Measurements from ENCODE around the gene REEP6.
A peak's percentile ranks its signal among the peaks of the same experiment; 100 is the strongest.

Gene REEP6

GRCh38 chr19:1491114-1491848 is at the start of gene REEP6:
Gene REEP6 (plus strand): TSS chr19:1491181. CDS start chr19:1491270, 89 bp downstream.
- no peak for DNase-seq (ENCODE audit: extremely low read depth, low read depth)
- TF ChIP-seq, protein P1, sequence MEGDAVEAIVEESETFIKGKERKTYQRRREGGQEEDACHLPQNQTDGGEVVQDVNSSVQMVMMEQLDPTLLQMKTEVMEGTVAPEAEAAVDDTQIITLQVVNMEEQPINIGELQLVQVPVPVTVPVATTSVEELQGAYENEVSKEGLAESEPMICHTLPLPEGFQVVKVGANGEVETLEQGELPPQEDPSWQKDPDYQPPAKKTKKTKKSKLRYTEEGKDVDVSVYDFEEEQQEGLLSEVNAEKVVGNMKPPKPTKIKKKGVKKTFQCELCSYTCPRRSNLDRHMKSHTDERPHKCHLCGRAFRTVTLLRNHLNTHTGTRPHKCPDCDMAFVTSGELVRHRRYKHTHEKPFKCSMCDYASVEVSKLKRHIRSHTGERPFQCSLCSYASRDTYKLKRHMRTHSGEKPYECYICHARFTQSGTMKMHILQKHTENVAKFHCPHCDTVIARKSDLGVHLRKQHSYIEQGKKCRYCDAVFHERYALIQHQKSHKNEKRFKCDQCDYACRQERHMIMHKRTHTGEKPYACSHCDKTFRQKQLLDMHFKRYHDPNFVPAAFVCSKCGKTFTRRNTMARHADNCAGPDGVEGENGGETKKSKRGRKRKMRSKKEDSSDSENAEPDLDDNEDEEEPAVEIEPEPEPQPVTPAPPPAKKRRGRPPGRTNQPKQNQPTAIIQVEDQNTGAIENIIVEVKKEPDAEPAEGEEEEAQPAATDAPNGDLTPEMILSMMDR (IDR thresholded peaks at IDR 0.05; ENCODE audit: low read depth, low read length): no peak

GRCh38 chr19:1441677-1442438 is 49.1 kb upstream of the REEP6 start:
- TF ChIP-seq, protein P1 (IDR thresholded peaks at IDR 0.05; ENCODE audit: low read depth, low read length): no peak
- DNase-seq (ENCODE audit: extremely low read depth, low read depth): no peak

DNA sequence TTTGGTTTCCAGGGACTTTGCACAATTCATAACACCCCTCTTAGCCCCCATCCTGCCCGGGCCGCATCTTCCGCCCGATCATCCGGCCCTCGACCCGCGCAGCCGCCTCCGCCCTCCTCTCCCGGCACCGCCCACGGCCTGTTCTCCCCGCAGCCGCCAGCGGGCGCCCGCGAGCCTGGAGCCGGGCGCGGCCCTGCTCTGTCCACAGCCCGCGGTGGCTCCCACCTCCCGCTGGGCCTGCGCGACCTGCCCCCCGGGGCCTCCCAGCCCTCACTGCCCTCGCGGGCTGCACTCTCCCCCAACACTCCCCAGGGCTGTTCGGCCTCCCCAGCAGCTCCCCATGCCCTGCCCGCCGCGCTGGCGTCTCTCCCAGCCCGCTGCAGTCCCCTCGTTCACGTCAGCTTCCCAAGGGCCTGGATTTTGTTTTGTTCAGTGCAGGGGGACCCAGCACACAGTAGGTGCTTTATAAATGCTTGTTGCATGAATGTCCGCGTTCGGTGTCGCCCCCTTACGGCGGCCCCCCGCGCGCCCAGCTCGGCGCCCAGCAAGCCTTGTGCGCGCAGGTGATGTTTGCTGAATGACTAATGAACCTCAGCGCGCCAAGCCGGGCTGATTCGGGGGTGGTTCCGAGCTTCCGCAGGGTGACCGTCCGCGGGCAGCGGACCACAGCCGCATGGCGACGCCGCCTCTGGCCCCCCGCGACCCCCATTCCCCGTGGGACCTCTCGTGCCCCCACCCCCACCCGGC is 45.6 kb upstream of the REEP6 start:
- DNase-seq (ENCODE audit: extremely low read depth, low read depth): no peak
- TF ChIP-seq, protein P1 (IDR thresholded peaks at IDR 0.05; ENCODE audit: low read depth, low read length): peak; percentile 47

DNA sequence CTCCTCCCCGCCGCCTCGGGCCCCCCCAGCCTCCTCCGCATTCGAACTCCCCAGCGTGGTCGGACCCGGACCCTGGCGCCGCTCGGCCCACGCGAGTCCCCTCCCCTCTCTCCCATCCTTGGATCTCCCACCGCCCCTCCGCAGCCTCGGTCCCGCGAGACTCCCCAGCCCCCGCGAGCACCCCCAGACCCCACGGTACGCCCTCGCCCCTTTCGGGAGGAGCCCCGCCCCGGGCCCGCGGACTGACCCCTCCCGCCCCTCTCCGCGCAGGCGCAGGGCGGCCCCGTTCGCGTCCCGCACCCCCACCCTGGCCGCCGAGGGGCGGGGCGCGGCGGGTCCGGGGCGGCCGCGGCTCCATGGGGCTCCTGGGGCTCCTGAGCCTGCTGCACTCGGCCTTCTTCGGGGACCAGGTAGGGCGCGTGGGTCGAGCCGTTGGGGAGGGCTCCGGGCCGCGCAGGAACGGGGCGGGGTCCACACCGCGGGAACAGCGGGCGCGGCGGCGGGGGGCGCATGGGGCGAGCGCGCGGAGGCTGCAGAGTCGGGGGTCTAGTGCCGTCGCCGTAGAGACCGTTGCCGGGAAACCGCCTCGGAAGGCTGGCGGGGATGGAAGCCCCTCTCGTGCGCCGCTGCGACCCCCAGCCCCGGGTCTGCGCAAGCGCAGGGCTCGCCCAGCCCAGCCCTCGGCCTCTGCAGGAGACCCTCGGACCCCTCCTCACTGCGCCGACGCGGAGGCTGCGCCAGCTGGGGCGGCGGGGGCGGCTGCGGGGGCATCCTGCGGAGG is 44.9 kb upstream of the REEP6 start:
- DNase-seq (ENCODE audit: extremely low read depth, low read depth): no peak
- TF ChIP-seq, protein P1 (IDR thresholded peaks at IDR 0.05; ENCODE audit: low read depth, low read length): no peak

DNA sequence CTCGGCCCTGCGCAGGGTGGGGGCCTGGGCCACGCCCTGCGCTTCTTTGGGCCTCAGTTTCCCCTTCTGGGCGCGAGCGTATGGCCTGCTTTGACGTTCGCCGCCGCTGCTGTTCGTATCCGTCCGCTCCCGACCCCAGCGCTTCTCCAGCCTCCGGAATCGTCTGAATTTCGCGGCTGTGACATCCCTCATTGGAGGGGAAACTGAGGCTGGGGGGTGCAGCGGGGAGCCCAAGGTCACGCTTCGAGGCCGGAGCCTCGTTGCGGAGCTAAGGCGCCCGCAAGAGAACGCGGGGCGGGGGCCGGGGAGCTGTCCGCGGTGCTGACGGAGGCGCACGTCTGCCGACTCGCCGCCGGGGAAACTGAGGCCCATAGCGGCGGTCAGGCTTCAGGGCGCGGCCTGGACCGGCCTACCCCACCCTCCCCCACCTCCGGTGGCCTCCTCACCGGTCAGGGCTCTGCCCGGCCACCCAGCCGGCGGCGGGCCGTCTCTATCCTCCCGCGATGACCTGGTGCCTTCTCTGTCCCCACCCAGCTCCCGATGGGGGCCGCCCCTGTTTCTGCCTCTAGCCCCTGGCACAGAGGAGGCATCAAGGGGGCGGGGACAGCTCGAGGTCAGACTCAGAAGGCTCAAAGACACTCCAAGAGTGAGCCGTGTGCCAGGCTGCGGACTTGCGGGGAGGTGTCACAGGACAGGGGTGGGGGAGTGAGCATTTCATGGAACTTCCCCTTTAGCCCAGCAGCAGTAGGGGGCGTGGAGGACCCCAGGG is 44.1 kb upstream of the REEP6 start:
- TF ChIP-seq, protein P1 (IDR thresholded peaks at IDR 0.05; ENCODE audit: low read depth, low read length): no peak
- DNase-seq (ENCODE audit: extremely low read depth, low read depth): no peak

DNA sequence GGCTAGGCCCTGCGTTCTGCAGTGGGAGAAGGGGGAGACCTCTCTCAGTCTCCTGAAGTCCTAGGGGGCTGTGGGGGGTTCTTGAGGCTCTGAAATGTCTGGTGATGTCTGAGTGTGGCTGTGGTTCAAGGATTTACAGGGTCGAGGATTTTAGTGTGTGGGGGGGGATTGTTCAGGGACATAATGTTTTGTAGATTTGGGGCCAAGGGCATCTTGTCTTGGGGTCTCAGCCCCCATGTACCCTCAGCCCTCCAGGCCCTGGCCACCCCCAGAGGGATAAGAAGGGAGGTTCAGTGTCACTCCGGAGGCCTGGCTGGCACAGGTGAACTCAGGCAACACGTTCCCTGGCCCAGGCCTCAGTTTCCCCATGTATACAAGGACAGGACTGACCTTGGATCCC is 43.5 kb upstream of the REEP6 start:
- DNase-seq (ENCODE audit: extremely low read depth, low read depth): no peak
- TF ChIP-seq, protein P1 (IDR thresholded peaks at IDR 0.05; ENCODE audit: low read depth, low read length): no peak

All from AG09319 (cell line).